Measurements from ENCODE around the gene ACMSD. TPM values are rescaled to one million over a fixed set of nuclear protein-coding genes. Genes with fewer than 3 reads are reported as not detected.
"Not testable (repeated sequence)": the region's sequence is repeated elsewhere in the genome, so short reads cannot be mapped to it uniquely, and the experiment has no call there.

Gene ACMSD
- total RNA-seq, 1 experiment from 2014 or later, result not detected

- H2AFZ ChIP-seq (ENCODE audit: low read length); H3K9ac ChIP-seq (ENCODE audit: low read length); H3K4me3 ChIP-seq (ENCODE audit: low read length); H4K20me1 ChIP-seq (ENCODE audit: insufficient read depth, low read depth, low read length); H3K9me2 ChIP-seq (replicated peaks; ENCODE audit: insufficient read depth, low read length); H3K79me2 ChIP-seq (ENCODE audit: low read length); H3K4me2 ChIP-seq (ENCODE audit: low read depth, low read length, poor library complexity, severe bottlenecking); H3K36me3 ChIP-seq (ENCODE audit: insufficient read depth, low read length); H3K9me3 ChIP-seq (ENCODE audit: low read length); H3K4me1 ChIP-seq (ENCODE audit: low read length); H3K27me3 ChIP-seq (ENCODE audit: low read length); DNase-seq; H3K27ac ChIP-seq (ENCODE audit: low read length): not testable (repeated sequence)
These were observed 34.6 kb upstream of the ACMSD start for GRCh38 chr2:134803609-134804405.

DNA sequence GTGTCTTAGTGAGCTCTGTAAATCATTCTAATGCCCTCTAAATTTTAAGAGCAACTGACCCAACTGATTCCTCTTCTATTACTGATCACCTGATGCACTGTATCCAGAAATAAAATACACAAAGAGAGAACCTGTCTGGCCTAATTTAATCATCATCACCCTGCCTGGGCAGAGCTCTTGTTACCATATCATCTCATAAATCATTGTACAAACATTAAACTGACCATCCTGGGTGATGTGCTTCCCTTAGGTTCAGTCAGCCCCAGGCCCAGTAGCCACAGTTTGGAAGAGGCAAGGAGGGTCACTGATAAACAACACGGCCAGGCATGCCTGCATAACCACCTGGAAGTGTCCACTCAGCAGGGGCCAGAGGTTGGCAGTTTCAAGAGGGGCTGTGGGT lies 22.7 kb upstream of the ACMSD start:
- no peaks in the 10 kb centered on the region for H3K4me1 ChIP-seq (ENCODE audit: low read length)
- H3K4me2 ChIP-seq (ENCODE audit: low read depth, low read length, poor library complexity, severe bottlenecking), result no peak overlapping the region
- no peaks in the 10 kb centered on the region for H4K20me1 ChIP-seq (ENCODE audit: insufficient read depth, low read depth, low read length)
- peaks cover 7% of the 10 kb centered on the region for H3K9me3 ChIP-seq (ENCODE audit: low read length)
- no peaks in the 10 kb centered on the region for H3K79me2 ChIP-seq (ENCODE audit: low read length)
- no peak overlapping the region for H3K9ac ChIP-seq (ENCODE audit: low read length)
- no peak for DNase-seq
- no peaks in the 10 kb centered on the region for H3K36me3 ChIP-seq (ENCODE audit: insufficient read depth, low read length)
- no peak overlapping the region for H2AFZ ChIP-seq (ENCODE audit: low read length)
- H3K4me3 ChIP-seq (ENCODE audit: low read length), result no peak overlapping the region
- H3K9me2 ChIP-seq (replicated peaks; ENCODE audit: insufficient read depth, low read length), result no peaks in the 10 kb centered on the region
- no peak overlapping the region for H3K27ac ChIP-seq (ENCODE audit: low read length)
- H3K27me3 ChIP-seq (ENCODE audit: low read length), result no peaks in the 10 kb centered on the region

- DNase-seq, result no peak
- Histone ChIP-seq H3K4me1 (ENCODE audit: low read length) (no peaks in the 10 kb centered on the region), H3K27ac (ENCODE audit: low read length) (no peak overlapping the region), H3K9ac (ENCODE audit: low read length) (no peak overlapping the region), H3K79me2 (ENCODE audit: low read length) (no peaks in the 10 kb centered on the region), H3K9me3 (ENCODE audit: low read length) (no peaks in the 10 kb centered on the region), H2AFZ (ENCODE audit: low read length) (no peak overlapping the region), H3K4me3 (ENCODE audit: low read length) (no peak overlapping the region), H3K36me3 (ENCODE audit: insufficient read depth, low read length) (no peaks in the 10 kb centered on the region), H3K4me2 (ENCODE audit: low read depth, low read length, poor library complexity, severe bottlenecking) (no peak overlapping the region), H3K9me2 (replicated peaks; ENCODE audit: insufficient read depth, low read length) (no peaks in the 10 kb centered on the region), H3K27me3 (ENCODE audit: low read length) (no peaks in the 10 kb centered on the region), H4K20me1 (ENCODE audit: insufficient read depth, low read depth, low read length) (no peaks in the 10 kb centered on the region)
These were observed 20.1 kb upstream of the ACMSD start for GRCh38 chr2:134818321-134818720.

DNA sequence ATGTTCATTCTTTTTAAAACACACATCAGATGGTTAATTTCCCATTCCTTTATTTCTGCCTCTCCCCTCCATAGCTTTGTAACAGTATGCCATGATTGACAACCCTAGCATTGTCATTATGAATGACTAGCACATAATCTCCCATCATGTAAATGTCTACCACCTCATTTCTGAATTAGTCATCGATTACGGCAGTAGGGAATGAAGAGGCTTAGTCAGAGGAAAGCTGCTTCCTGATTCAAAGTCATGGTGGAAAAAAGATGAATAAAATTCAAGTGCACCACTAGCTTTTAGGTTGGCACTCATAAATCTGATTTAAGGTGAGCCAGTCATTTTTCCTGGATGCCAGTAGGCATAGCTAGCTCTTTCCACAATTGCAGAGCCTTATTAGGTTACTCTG lies 19.1 kb upstream of the ACMSD start:
- H3K36me3 ChIP-seq (ENCODE audit: insufficient read depth, low read length), result no peaks in the 10 kb centered on the region

GRCh38 chr2:134823431-134823830 lies 15.0 kb upstream of the ACMSD start:
- no peaks in the 10 kb centered on the region for H3K79me2 ChIP-seq (ENCODE audit: low read length)
- H3K4me1 ChIP-seq (ENCODE audit: low read length), result no peaks in the 10 kb centered on the region
- H3K4me2 ChIP-seq (ENCODE audit: low read depth, low read length, poor library complexity, severe bottlenecking), result no peak overlapping the region
- H2AFZ ChIP-seq (ENCODE audit: low read length), result no peak overlapping the region
- no peaks in the 10 kb centered on the region for H3K27me3 ChIP-seq (ENCODE audit: low read length)
- H3K36me3 ChIP-seq (ENCODE audit: insufficient read depth, low read length), result no peaks in the 10 kb centered on the region
- no peaks in the 10 kb centered on the region for H3K9me2 ChIP-seq (replicated peaks; ENCODE audit: insufficient read depth, low read length)
- no peak overlapping the region for H3K27ac ChIP-seq (ENCODE audit: low read length)
- DNase-seq, result no peak
- no peak overlapping the region for H3K9ac ChIP-seq (ENCODE audit: low read length)
- no peaks in the 10 kb centered on the region for H4K20me1 ChIP-seq (ENCODE audit: insufficient read depth, low read depth, low read length)
- no peak overlapping the region for H3K4me3 ChIP-seq (ENCODE audit: low read length)
- H3K9me3 ChIP-seq (ENCODE audit: low read length), result no peaks in the 10 kb centered on the region

More for the DNA sequence above, 19.1 kb upstream of the ACMSD start:
- no peaks in the 10 kb centered on the region for H3K4me1 ChIP-seq (ENCODE audit: low read length)
- no peak overlapping the region for H3K4me2 ChIP-seq (ENCODE audit: low read depth, low read length, poor library complexity, severe bottlenecking)
- no peaks in the 10 kb centered on the region for H4K20me1 ChIP-seq (ENCODE audit: insufficient read depth, low read depth, low read length)
- H2AFZ ChIP-seq (ENCODE audit: low read length), result no peak overlapping the region
- no peaks in the 10 kb centered on the region for H3K27me3 ChIP-seq (ENCODE audit: low read length)
- no peaks in the 10 kb centered on the region for H3K9me2 ChIP-seq (replicated peaks; ENCODE audit: insufficient read depth, low read length)
- H3K79me2 ChIP-seq (ENCODE audit: low read length), result no peaks in the 10 kb centered on the region
- H3K4me3 ChIP-seq (ENCODE audit: low read length), result no peak overlapping the region
- H3K9me3 ChIP-seq (ENCODE audit: low read length), result no peaks in the 10 kb centered on the region
- H3K9ac ChIP-seq (ENCODE audit: low read length), result no peak overlapping the region
- DNase-seq, result no peak
- H3K27ac ChIP-seq (ENCODE audit: low read length), result no peak overlapping the region

DNA sequence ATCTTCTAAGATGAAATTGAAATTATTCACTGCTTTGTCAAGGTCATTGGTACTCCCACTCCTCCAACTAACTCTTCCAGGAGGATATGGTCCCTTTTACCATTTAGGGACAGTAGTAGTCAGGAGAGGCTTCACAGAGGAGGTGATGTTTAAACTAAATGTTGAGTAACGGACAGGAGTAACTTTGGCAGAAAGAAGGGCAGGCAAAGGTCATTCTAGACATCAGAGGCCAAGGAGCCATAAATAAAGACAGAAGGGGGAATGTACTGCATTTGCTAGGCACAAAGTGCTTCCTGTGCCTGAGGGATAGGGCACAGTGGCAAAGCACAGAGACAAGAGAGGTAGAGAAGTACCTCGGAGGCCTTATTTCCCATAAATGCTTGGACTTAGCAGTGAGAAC lies 14.6 kb upstream of the ACMSD start:
- H3K9ac ChIP-seq (ENCODE audit: low read length), result no peak overlapping the region
- H3K27ac ChIP-seq (ENCODE audit: low read length), result no peak overlapping the region
- H3K9me3 ChIP-seq (ENCODE audit: low read length), result no peaks in the 10 kb centered on the region
- H3K27me3 ChIP-seq (ENCODE audit: low read length), result no peaks in the 10 kb centered on the region
- no peaks in the 10 kb centered on the region for H3K79me2 ChIP-seq (ENCODE audit: low read length)
- no peak overlapping the region for H3K4me2 ChIP-seq (ENCODE audit: low read depth, low read length, poor library complexity, severe bottlenecking)
- no peaks in the 10 kb centered on the region for H3K9me2 ChIP-seq (replicated peaks; ENCODE audit: insufficient read depth, low read length)
- DNase-seq, result no peak
- no peaks in the 10 kb centered on the region for H3K4me1 ChIP-seq (ENCODE audit: low read length)
- H2AFZ ChIP-seq (ENCODE audit: low read length), result no peak overlapping the region
- no peaks in the 10 kb centered on the region for H3K36me3 ChIP-seq (ENCODE audit: insufficient read depth, low read length)
- no peak overlapping the region for H3K4me3 ChIP-seq (ENCODE audit: low read length)
- no peaks in the 10 kb centered on the region for H4K20me1 ChIP-seq (ENCODE audit: insufficient read depth, low read depth, low read length)

DNA sequence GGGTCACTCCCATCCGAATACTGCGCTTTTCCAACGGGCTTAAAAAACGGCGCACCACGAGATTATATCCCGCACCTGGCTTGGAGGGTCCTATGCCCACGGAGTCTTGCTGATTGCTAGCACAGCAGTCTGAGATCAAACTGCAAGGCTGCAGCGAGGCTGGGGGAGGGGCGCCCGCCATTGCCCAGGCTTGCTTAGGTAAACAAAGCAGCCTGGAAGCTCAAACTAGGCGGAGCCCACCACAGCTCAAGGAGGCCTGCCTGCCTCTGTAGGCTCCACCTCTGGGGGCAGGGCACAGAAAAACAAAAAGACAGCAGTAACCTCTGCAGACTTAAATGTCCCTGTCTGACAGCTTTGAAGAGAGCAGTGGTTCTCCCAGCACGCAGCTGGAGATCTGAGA lies 12.7 kb upstream of the ACMSD start:
- H3K4me3 ChIP-seq (ENCODE audit: low read length); H3K4me2 ChIP-seq (ENCODE audit: low read depth, low read length, poor library complexity, severe bottlenecking); H3K79me2 ChIP-seq (ENCODE audit: low read length); H3K4me1 ChIP-seq (ENCODE audit: low read length); H3K9me2 ChIP-seq (replicated peaks; ENCODE audit: insufficient read depth, low read length); DNase-seq; H3K9me3 ChIP-seq (ENCODE audit: low read length); H4K20me1 ChIP-seq (ENCODE audit: insufficient read depth, low read depth, low read length); H3K36me3 ChIP-seq (ENCODE audit: insufficient read depth, low read length); H2AFZ ChIP-seq (ENCODE audit: low read length); H3K9ac ChIP-seq (ENCODE audit: low read length); H3K27ac ChIP-seq (ENCODE audit: low read length); H3K27me3 ChIP-seq (ENCODE audit: low read length): not testable (repeated sequence)

- DNase-seq, result no peak
- Histone ChIP-seq H3K9me2 (replicated peaks; ENCODE audit: insufficient read depth, low read length) (no peaks in the 10 kb centered on the region), H3K9me3 (ENCODE audit: low read length) (no peaks in the 10 kb centered on the region), H3K4me3 (ENCODE audit: low read length) (no peak overlapping the region), H4K20me1 (ENCODE audit: insufficient read depth, low read depth, low read length) (no peaks in the 10 kb centered on the region), H3K79me2 (ENCODE audit: low read length) (no peaks in the 10 kb centered on the region), H3K36me3 (ENCODE audit: insufficient read depth, low read length) (no peaks in the 10 kb centered on the region), H3K27me3 (ENCODE audit: low read length) (0 out of 2 replicates have a peak, but pooled peaks cover 3% of the 10 kb centered on the region), H3K4me2 (ENCODE audit: low read depth, low read length, poor library complexity, severe bottlenecking) (no peak overlapping the region), H2AFZ (ENCODE audit: low read length) (no peak overlapping the region), H3K27ac (ENCODE audit: low read length) (no peak overlapping the region), H3K4me1 (ENCODE audit: low read length) (no peaks in the 10 kb centered on the region), H3K9ac (ENCODE audit: low read length) (no peak overlapping the region)
These were observed 2.9 kb upstream of the ACMSD start for GRCh38 chr2:134835471-134835870.

Measured in Karpas-422 (cell line).